ENCODE measurements around the gene CEP19.

The CEP19 gene

DNA sequence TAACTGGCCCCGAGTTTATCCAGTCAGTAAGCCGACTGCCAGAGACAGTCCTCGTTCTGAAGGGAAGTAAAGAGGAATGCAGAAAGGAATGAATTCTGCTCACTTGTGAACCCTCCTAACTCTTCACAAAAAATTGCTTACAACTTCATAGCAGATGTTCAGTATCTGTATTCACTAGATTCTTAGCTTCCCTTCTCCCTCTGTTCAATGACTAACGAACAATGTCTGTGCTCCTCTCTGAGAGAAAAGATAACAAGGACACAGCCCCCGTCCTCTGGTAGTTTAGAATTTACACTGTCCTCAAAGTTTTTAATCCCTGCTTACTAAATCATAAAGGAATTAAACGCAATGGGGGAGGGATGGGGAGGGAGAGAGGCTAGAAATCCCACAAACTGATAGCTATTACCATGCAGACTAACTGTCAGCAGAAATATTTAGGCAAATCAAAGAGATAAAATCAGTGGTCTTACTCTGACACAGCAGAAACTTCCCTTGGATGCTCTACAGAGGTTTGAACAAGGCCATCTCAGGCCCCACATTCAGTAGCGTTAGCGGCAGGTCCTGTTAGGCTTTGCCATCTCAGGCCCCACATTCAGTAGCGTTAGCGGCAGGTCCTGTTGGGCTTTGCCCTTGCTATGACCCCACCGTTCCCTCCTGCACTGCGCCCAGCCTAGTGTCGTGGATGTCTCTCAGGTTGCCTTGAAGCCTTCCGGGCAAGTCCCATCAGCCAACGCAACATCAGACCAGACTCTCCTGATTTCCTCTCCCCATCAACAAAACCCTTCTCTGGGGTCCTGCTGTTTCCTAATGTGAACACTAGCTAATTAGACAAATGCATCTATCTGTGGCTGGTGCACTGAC lies 49.1 kb downstream of the CEP19 start:
- CTCF ChIA-PET, result interaction anchor here (0.7 to 2.3 kb wide), 6 partner anchors 14 to 317 kb away, joined by 3 to 14 read pairs (median 4); no protein-coding TSS in a partner anchor
- DNase-seq (ENCODE audit: low read depth, low spot score), result no peak
- POLR2A ChIA-PET, result no interaction called here
- H3K4me3 ChIP-seq (ENCODE audit: low read depth, low read length), result no peak overlapping the region; the same call in 1 of the 2 replicates
- TF ChIP-seq, protein P1, sequence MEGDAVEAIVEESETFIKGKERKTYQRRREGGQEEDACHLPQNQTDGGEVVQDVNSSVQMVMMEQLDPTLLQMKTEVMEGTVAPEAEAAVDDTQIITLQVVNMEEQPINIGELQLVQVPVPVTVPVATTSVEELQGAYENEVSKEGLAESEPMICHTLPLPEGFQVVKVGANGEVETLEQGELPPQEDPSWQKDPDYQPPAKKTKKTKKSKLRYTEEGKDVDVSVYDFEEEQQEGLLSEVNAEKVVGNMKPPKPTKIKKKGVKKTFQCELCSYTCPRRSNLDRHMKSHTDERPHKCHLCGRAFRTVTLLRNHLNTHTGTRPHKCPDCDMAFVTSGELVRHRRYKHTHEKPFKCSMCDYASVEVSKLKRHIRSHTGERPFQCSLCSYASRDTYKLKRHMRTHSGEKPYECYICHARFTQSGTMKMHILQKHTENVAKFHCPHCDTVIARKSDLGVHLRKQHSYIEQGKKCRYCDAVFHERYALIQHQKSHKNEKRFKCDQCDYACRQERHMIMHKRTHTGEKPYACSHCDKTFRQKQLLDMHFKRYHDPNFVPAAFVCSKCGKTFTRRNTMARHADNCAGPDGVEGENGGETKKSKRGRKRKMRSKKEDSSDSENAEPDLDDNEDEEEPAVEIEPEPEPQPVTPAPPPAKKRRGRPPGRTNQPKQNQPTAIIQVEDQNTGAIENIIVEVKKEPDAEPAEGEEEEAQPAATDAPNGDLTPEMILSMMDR (IDR thresholded peaks at IDR 0.05; ENCODE audit: insufficient read depth, low read length, missing control alignments), result no peak

- no peak for DNase-seq (ENCODE audit: low read depth, low spot score)
- POLR2A ChIA-PET, result no interaction called here
- CTCF ChIA-PET, result interaction anchor here (1.3 to 2.3 kb wide), 3 partner anchors 15 to 318 kb away, joined by 3 to 14 read pairs (median 4); no protein-coding TSS in a partner anchor
- H3K4me3 ChIP-seq (ENCODE audit: low read depth, low read length), result no peak overlapping the region
- TF ChIP-seq, protein P1 (IDR thresholded peaks at IDR 0.05; ENCODE audit: insufficient read depth, low read length, missing control alignments), result no peak
These were observed 50.0 kb downstream of the CEP19 start for GRCh38 chr3:196662033-196662432.

DNA sequence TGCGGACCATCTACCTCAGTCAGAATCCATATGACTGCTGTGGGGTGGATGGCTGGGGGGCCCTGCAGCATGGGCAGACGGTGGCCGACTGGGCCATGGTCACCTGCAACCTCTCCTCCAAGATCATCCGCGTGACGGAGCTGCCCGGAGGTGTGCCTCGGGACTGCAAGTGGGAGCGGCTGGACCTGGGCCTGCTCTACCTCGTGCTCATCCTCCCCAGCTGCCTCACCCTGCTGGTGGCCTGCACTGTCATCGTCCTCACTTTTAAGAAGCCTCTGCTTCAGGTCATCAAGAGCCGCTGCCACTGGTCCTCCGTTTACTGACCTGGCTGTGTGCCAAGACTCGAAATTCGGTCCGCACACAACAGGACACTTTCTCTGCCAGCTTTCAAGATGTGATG lies 50.6 kb downstream of the CEP19 start:
- TF ChIP-seq, protein P1 (IDR thresholded peaks at IDR 0.05; ENCODE audit: insufficient read depth, low read length, missing control alignments), result no peak
- no peak for DNase-seq (ENCODE audit: low read depth, low spot score)
- H3K4me3 ChIP-seq (ENCODE audit: low read depth, low read length), result no peak overlapping the region
- ChIA-PET POLR2A (no interaction called here), CTCF (interaction anchor here (1.0 to 2.3 kb wide), 2 partner anchors 23 to 52 kb away, joined by 3 to 14 read pairs; no protein-coding TSS in a partner anchor)

DNA sequence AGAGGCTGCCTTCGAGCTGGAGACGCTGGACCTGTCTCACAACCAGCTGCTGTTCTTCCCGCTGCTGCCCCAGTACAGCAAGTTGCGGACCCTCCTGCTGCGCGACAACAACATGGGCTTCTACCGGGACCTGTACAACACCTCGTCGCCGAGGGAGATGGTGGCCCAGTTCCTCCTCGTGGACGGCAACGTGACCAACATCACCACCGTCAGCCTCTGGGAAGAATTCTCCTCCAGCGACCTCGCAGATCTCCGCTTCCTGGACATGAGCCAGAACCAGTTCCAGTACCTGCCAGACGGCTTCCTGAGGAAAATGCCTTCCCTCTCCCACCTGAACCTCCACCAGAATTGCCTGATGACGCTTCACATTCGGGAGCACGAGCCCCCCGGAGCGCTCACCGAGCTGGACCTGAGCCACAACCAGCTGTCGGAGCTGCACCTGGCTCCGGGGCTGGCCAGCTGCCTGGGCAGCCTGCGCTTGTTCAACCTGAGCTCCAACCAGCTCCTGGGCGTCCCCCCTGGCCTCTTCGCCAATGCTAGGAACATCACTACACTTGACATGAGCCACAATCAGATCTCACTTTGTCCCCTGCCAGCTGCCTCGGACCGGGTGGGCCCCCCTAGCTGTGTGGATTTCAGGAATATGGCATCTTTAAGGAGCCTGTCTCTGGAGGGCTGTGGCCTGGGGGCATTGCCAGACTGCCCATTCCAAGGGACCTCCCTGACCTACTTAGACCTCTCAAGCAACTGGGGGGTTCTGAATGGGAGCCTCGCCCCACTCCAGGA lies 51.5 kb downstream of the CEP19 start:
- TF ChIP-seq, protein P1 (IDR thresholded peaks at IDR 0.05; ENCODE audit: insufficient read depth, low read length, missing control alignments), result no peak
- DNase-seq (ENCODE audit: low read depth, low spot score), result no peak
- no peak overlapping the region for H3K4me3 ChIP-seq (ENCODE audit: low read depth, low read length)
- ChIA-PET POLR2A (no interaction called here), CTCF (interaction anchor here (1.0 to 2.3 kb wide), 2 partner anchors 24 to 51 kb away, joined by 3 to 14 read pairs; no protein-coding TSS in a partner anchor)

DNA sequence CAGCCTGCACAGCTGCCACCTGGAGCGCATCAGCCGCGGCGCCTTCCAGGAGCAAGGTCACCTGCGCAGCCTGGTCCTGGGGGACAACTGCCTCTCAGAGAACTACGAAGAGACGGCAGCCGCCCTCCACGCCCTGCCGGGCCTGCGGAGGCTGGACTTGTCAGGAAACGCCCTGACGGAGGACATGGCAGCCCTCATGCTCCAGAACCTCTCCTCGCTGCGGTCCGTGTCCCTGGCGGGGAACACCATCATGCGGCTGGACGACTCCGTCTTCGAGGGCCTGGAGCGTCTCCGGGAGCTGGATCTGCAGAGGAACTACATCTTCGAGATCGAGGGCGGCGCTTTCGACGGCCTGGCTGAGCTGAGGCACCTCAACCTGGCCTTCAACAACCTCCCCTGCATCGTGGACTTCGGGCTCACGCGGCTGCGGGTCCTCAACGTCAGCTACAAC lies 52.1 kb downstream of the CEP19 start:
- TF ChIP-seq, protein P1 (IDR thresholded peaks at IDR 0.05; ENCODE audit: insufficient read depth, low read length, missing control alignments), result no peak
- DNase-seq (ENCODE audit: low read depth, low spot score), result no peak
- no peak overlapping the region for H3K4me3 ChIP-seq (ENCODE audit: low read depth, low read length)
- POLR2A ChIA-PET, result no interaction called here
- CTCF ChIA-PET, result no interaction called here

All from AG04449 (cell line).